ENCODE data around the gene SEC14L1.

SEC14L1 gene

DNA sequence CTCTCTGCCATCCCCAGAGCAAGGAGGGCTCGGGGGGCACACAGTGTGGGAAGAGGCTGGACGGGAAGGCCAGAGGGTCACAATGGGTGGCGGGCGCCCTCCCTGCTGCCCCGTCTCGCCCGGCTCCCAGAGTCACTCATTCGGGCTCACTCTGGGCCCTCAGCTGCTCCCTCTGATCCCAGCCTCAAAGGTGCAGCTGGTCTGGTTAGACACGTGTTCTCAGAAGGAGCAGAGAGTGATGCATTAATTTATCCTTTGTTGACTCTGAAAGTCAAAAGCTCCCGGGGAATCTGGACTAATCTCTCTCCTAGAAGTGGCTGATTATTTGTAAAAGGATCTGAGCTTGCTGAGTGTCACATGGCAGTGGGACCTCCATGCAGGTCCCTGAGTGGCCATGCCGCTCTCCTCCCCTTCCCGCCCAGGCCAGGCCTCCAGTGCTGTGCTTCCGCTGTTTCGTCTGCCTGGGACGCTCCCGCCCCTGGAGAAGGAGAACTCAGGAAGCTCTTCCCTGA, 87.5 kb downstream of the SEC14L1 start:
- intact Hi-C loops (cut with DNase I): no loop called here
- peak in 3 of 10 donors; percentile 48 to 66 (median 49) for DNase-seq

DNA sequence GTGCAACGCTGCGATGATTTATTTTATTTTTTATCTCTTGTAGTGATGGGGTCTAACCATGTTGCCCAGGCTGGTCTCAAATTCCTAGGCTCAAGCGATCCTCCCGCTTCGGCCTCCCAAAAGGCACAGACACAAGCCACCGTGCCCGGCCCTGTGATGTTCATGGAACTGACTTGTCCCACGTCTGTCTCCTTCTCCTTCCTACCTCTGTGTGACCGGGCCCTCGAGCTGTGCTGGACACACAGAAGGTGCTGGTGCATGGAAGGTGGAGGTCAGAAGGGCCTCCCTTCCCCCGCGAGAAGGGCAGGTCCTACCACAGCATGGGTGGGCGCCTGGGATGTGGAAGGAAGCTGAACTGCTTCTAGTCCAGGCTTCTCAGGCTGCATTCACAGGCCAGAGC, 88.0 kb downstream of the SEC14L1 start:
- intact Hi-C loops (cut with DNase I): no loop called here
- peak in 2 of 10 donors; percentile 27 to 70 for DNase-seq

DNA sequence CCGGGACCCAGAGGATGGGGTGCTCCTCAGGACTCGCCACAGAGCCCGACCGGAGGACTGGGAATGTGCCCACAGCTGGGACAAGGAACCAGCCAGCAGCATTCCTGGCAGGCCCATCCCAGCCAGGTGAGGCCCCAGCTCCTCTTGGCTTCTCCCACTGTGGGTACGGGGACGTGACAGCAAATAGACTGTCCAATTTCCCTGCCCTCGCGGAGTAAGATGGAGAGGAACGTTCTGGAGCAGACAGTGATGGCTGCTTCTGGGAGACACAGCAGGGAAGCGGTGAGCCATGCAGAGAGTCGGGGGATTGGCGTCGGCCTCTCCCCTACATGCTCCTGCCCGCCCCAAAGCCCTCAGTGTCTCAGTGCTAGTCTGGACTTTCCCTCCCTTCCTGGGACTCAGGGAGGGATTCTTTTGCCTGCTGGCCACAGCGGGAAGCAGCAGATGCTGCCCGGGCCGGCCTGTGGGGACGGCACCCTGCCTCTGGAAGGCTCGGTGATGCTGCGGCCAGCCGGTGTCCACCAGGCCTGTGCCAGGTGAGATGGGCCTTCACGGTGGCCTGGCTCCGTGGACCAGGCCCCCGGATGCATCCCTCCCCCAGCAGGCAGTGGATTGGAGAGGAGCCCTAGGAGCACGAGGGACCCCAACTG, 89.1 kb downstream of the SEC14L1 start:
- DNase-seq: peak in 2 of 10 donors; percentile 52 to 67
- intact Hi-C loops (cut with DNase I): no loop called here

DNA sequence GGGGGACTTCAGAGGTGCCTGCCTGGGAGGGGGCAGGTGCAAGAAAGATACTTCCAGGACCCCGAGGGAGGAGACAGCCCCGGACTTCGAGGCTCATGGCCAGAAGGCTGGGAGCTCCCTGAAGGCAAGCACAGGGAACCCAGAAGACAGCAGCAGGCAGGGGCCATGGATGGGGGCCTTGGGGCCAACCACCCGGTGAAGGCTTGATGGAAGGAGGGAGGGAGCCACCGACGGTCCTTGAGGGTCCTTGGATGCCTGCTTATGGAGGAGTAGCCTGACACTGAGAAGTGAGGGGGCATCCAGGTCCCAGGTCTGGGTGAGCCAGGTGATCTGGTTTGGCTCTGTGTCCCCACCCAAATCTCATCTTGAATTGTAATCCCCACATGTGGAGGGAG, 89.7 kb downstream of the SEC14L1 start:
- intact Hi-C loops (cut with DNase I): no loop called here
- peak in 2 of 10 donors; percentile 47 to 66 for DNase-seq

DNA sequence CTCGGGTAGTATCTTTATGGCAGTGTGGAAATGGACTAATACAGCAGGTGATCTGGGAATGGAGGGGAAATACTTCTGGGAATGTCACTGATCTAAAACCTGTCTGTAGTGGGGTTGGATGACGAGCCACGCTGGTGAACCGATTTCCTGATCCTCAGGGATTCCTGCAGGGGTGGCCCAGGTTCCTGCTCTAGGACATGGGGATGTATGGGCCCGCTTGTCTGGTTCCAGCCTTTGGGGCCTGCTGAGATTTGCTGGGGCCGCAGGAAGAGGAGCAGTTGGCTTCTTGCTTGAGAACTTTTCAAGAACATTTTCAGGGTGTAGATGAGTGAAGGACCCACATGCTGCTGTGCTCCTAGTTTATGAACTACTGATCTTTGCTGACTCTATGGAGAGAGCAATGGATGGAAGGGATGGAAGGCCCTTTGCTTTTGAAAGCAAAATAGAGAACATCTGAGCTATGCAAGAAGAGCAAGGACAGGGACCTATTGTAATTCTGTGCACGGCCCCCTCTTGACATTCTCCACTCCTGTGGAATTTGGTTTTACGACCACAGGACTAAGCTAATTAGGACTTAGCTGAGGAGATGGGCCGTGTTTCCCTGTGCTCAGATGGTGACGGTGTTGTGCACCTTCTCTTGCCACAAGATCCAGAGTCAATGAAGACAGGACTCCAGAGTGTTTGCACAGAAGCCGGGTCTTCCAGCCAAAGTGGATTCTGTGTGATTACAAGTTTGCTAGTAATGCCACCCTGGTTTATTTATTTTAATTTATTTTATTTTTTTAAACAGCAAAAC, 90.5 kb downstream of the SEC14L1 start:
- intact Hi-C loops (cut with DNase I): no loop called here
- DNase-seq: peak in 3 of 10 donors; percentile 16 to 52 (median 40)

DNA sequence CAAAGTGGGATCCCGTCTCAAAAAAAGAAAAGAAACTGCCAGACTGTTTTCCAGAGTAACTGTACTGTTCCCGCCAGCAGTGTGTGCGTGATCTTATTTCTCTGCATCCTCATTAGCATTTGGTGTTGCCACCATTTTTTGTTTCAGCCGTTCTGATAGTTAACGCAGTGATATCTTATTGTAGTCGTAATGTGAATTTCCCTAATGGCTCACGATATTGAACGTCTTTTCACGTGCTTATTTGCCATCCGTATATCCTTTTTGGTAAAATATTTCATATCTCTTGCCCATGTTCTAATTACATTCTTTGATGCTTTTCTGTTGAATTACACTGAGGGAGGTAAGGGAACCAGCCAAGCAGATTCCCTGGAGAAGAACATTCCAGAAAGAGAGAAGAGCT, 92.4 kb downstream of the SEC14L1 start:
- intact Hi-C loops (cut with DNase I): no loop called here
- DNase-seq: no peak

DNA sequence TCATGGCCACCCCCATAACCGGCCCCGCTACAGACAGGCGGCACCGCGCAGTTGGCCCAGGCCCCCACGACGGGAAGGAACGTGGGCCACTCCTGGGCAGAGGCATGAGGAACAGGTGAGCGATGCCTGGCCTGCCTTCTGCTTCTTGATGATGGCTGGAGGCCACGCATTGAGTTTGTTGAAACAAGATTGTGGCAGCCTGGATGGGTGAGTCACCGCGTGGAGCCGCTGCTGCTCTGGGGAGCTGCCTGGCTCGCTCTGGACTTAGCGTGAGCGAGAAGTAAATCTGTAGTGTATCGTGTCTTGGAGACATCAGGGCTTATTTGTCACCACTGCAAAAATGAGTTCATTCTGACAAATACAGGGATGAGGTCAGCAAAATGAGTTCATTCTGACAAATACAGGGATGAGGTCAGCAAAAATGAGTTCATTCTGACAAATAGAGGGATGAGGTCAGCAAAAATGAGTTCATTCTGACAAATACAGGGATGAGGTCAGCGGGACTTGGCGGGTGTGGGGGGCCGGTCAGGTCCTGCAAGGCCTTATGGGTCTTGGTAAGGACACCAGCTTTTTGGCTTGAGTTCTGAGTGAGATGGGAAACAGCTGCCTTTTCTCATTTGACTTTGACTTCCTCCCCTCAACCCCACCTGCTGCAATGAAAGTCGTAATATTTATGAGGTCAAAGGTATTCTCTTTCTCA, 93.0 kb downstream of the SEC14L1 start:
- DNase-seq: peak in 5 of 10 donors; percentile 45 to 92 (median 81)
- intact Hi-C loops (cut with DNase I): no loop called here

DNA sequence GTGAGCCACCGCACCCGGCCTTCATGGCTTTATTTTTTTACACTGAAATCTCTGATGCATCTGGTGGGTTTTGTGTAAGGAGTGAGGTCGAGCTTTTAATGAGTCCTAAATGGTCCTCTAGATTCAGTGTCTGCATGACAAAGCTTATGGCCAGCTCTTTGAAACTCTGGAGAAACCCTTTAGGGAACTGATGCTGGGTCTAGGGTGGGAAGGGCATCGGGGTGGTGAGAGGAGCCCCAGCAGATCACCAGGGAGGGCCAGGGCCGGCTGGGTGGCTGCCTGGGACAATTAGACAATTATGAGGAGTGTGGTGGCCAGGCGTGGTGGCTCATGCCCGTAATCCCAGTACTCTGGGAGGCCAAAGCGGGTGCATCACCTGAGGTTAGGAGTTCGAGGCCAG, 93.9 kb downstream of the SEC14L1 start:
- intact Hi-C loops (cut with DNase I): no loop called here
- peak in 2 of 10 donors; percentile 28 to 33 for DNase-seq

DNA sequence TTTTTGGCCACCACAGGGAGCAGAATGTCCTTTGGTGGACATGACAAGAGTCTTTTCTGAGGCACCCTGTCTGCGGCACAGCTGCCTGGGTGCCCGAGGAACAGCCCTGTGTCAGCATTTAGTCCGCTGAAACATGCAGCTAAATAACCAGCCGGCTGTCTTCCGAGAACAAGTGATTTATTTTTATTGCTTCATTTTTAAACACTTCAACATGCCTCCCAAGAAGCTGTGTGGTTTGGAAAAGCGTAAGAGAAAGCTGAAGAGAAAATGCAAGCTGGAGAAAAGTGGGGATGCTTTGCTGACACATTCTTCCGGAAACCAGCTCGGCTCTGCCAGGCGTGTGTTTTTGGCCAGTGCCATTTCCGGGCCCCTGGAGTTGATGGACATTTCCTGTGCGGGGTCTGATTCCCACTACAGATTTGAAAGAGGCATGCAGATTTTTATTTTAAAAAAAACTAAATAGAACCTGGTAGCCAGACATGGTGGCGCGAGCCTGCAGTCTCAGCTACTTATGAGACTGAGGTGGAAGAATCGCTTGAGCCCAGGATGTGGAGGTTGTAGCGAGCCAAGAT, 94.7 kb downstream of the SEC14L1 start:
- peak in 7 of 10 donors; percentile 39 to 92 (median 58) for DNase-seq
- intact Hi-C loops (cut with DNase I): no loop called here

DNA sequence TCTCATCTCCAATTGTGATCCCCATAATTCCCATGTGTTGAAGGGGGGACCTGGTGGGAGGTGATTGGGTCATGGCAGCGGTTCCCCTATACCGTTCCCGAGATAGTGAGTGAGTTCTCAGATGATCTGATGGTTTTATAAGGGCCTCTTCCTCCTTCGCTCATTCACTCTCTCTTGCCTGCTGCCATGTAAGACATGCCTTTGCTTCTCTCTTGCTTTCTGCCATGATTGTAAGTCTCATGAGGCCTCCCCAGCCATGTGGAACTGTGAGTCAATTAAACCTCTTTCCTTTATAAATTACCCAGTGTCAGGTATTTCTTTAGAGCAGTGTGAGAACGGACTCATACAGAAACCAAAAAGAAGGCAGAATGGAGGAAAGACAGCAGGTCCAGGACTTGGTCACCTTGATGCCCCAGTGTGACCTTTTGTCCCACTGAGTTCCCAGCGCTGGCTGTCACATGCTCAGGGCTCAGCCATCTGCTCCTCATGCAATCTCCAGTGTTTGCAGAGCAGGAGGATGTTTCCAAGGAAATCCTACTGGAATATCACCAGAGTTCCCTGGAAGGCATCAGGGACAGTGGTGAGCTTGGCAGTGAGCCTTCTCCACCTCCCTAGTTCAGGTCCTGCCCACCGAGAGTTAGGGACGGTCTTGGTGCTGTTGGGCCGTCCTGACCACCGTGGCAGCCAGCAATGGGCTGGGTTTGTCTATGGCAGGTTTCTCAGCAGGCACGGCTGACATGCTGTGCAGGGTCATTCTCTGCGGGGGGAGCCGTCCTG, 96.7 kb downstream of the SEC14L1 start:
- intact Hi-C loops (cut with DNase I): no loop called here
- peak in 3 of 10 donors; percentile 9 to 73 (median 55) for DNase-seq

DNA sequence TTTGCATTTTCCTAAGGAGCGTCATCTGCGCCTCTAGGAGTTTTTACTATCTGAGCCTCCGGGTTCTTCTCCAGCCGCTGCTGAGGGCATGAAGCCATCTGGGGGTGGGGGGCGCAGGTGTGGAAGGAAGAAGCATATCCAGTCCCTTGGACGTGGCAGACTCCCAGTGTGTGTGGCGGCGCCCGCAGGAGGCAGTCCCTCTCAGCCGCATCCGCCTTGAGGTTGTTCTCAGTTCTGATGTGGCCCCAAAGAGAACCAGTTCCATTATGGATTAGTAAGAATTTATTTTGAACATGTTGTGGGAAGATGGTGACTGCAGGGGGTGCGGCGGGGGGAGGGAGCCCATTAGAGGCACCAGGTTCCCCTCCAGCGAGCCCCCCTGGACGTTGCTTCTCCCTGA, 100.2 kb downstream of the SEC14L1 start:
- intact Hi-C loops (cut with DNase I): loop anchor here (10.0 kb wide), 1 partner anchor 376 kb away; the partner anchor contains the start of gene MGAT5B

DNA sequence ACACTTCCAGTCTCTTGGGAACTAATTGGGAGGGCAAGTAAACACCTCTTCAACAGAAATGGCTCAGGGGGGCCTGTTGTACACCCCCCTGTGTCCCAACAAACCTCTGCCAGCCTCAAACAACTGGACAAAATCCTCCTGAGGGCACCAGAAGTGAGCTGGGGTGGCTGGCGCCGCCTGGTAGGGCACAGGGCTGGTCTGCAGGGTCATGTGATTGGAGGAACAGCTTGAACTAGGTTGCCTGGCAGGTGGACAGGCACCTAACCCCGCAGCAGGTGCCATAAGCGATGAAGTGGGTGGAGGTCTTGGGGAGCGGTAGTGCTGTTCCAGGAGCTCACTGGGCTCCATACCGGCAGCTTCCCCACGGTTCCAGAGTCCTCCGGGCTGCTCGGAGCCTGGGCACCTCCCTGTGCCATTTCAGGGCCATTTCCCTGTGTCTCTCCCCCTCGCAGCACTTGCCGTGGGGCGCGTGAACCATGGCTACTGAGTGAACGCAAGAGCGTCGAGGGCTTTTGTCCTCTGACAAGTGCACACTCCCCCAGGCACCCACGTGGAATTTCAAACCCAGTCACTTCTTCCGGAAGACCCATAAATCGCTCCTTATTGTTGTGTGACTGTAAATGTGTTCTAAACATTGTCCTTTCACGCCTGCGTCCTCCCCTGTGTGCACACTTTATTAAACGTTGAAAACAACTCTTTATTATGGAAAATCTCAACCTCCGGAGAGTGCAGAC, 101.5 kb downstream of the SEC14L1 start:
- intact Hi-C loops (cut with DNase I): loop anchor here (10.0 kb wide), 1 partner anchor 377 kb away; the partner anchor contains the start of gene MGAT5B
- peak in 1 of 10 donors; percentile 81 for DNase-seq

More for the DNA sequence above, 100.2 kb downstream of the SEC14L1 start:
- DNase-seq: no peak

DNA sequence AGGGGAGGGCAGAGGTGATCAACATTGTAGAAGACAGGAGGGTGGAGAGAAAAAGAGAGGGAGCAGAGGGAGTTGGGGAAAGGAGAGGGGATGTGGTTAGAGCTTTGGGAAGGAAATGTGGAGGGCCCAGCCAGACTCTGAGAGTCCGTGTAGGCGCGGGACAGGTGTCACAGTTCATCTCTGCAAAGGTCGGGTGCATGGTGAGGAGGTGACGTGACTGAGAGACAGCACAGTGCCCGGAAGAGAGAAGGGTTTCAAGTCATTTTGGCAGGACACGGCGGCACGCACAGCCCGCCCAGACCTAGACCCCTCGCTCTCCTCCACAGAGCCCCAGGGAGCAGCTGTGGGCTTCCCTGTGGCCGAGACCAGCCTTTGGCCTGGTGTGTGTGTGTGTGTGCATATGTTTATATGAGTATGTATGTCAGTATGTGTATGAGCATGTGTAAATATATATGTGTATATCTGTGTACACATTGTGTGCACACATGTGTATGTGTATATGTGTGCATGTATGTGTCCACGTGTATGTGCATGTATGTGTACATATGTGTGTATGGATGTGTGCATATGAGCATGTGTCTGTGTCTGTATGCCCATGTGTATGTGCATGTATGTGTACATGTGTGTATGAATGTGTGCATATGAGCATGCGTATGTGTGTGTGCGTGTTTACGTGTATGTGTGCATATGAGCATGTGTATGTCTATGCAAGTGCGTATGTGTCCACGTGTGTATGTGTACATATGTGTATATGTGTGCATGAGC, 104.6 kb downstream of the SEC14L1 start:
- intact Hi-C loops (cut with DNase I): loop anchor here (10.0 kb wide), 1 partner anchor 381 kb away; the partner anchor contains the start of gene MGAT5B
- DNase-seq: no peak

DNA sequence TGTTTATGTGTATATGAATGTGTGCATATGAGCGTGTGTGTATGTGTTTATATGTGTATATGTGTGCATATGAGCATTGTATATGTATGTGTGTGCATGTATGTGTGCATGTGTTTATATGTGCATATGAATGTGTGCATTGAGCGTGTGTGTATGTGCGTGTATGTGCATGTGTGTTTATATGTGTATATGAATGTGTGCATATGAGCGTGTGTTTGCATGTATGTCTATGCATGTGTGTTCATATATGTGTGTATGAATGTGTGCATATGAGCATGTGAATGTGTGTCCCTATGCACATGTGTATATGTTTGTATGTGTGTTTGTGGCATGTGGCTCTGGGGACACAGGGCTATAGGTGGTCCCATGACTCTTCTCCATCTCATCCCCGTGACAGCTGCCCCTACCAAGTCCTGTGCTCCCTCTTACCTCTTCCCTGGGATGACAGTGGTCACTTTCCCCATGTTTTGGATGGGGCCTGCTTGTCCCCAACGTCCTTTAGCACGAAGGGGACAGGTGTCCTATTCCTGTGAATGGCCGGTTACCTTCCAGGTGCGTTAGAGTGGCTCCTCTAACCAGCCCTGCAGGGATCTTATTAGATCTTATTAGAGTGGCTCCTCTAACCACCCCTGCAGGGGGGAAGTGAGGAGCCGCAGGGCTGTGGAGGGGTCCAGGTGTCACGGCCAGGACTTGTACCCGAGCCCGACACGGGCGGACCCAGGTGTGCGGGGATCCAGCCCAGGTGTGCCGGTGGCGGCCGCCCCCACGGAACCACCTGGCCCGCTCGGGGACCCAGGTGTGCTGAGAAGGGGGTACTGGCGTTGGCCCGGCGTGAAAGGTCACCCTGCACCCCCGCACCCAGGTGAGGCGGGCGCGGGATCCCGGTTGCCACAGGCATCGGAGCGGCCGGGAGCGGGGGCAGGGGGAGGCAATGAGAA, 105.6 kb downstream of the SEC14L1 start:
- no peak for DNase-seq
- intact Hi-C loops (cut with DNase I): loop anchor here (1.0 to 10.0 kb wide), 3 partner anchors 32 to 382 kb away; partner anchors contain the start of gene MGAT5B

DNA sequence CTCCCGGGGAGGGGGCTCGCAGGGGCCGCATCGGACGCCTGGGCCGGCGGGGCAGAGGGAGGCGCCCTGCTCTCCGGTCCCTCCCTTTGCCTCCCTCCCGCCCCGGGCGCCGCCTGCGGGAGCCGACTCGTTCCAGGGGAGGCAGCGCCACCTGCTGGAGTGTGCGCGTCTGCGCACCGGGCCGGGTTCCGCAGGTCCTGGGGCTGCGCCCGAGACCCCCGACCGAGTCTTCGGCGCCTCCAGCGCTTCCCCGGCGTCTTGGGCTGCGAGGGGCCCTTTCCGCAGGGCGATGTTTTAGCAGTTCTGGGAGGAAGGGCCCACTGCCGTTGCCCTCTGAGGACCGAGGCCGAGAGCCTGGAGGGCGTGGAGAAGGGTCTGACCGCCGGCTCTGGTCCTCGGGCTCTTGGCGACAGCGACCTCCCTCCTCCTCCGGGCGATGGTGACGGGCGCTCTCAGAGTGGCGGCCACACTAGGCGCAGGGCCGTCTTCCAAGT, 106.3 kb downstream of the SEC14L1 start:
- peak; percentile 63 to 98 (median 84) for DNase-seq
- intact Hi-C loops (cut with DNase I): loop anchor here (1.0 to 10.0 kb wide), 3 partner anchors 33 to 382 kb away; partner anchors contain the start of gene MGAT5B

DNA sequence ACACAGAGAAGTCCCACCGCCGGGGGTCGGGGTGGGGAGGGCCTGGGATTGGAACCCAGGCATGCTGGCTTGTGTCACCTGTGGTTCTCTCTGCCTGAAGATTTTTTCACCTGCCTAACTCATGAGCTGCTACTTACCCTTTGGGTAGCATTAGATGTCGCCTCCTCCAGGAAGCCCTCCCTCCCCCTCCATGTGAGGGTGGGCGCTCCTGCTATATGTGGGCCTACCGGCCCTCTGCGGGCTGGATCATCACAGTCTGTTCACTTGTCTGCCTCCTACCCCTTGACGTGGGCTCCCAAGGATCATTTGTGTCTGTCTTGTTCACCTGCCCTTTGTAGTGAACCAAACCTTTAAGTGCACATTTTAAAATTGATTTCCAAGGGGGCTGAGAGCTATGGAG, 106.8 kb downstream of the SEC14L1 start:
- intact Hi-C loops (cut with DNase I): loop anchor here (1.0 to 10.0 kb wide), 3 partner anchors 33 to 383 kb away; partner anchors contain the start of gene MGAT5B
- DNase-seq: no peak
